Measurements from ENCODE around the gene METTL6.

GRCh38 chr3:15420871-15421270 is 6.5 kb downstream of the METTL6 start:
- no peak for TF ChIP-seq POLR2A (IDR thresholded peaks at IDR 0.05)
- TF ChIP-seq CTCF (IDR thresholded peaks at IDR 0.05) = no peak
- no peak for TF ChIP-seq POLR2AphosphoS5 (IDR thresholded peaks at IDR 0.05)
- TF ChIP-seq EP300 (IDR thresholded peaks at IDR 0.05) = no peak
